Umbilical cord (tissue), 2 donors: ENCODE measurements around the gene TMEM150C. TPM values are rescaled to one million over a fixed set of nuclear protein-coding genes. Genes with fewer than 3 reads are reported as not detected.
"Not testable (repeated sequence)": the region's sequence is repeated elsewhere in the genome, so short reads cannot be mapped to it uniquely, and the experiment has no call there.

ENCODE experiments used
- DNase-seq: peaks from one replicate; pipeline ENCODE4 v3.0.0-alpha.2; 2015; ENCODE audit warnings: low spot score
- total RNA-seq: library from RNA; depleted of rRNA; stranded (reverse); fragments of >200 nt; gene quantifications from one replicate; pipeline ENCODE4 v1.2.3, GENCODE V29; 2014; ENCODE audit warnings: low replicate concordance; ENCODE audit not compliant: insufficient read depth

Gene TMEM150C
- total RNA-seq, 1 donor from 2014 or later = 4.3 TPM

DNA sequence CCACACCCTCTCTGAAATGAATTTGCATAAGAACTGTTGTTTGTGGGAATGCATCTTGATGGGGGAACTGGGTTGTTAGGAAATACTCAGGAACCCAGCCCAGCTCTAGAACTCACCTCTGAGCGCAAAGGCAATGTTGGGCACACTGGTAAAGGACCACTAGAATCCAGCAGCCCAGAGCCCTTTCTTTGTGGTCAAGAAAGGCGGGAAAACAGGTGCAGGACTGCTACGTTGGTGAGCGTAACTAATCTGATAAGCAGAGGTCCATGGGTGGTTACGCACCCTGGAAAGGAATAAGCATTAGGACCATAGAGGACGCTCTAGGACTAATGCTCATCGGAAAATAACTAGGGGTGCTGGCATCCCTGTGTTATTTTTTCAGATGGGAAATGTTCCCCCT lies 85.9 kb downstream of the TMEM150C start:
- not testable (repeated sequence) for DNase-seq

DNA sequence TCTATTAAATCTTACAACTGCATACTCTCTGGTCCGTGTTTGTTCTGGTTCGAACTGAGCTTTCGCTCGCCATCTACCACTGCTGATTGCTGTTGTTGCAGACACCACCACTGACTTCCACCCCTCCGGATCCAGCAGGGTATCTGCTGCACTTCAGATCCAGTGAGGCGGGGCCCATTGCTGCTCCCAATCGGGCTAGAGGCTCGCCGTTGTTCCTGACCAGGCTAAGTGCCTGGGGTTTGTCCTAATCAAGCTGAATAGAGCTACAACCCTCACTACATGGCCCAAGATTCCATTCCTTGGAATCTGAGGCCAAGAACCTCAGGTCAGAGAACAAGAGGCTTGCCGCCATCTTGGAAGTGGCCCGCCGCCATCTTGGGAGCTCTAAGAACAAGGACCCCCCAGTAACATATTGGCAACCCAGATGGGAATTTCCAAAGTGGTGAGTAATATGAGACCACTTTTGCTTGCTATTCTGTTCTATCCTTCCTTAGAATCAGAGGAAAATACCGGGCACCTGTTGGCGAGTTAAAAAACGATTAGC lies 88.1 kb downstream of the TMEM150C start:
- DNase-seq = no peak

DNA sequence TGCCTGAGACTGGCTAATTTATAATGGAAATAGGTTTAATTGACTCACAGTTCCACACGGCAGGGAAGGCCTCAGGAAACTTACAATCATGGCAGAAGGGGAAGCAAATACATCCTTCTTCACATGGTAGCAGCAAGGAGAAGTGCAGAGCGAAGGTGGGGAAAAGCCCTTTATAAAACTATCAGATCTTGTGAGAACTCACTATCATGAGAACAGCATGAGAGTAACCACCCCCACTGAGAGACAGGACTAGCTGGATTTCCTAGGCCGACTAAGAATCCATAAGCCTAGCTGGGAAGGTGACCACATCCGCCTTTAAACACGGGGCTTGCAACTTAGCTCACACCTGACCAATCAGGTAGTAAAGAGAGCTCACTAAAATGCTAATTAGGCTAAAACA lies 88.7 kb downstream of the TMEM150C start:
- not testable (repeated sequence) for DNase-seq

DNA sequence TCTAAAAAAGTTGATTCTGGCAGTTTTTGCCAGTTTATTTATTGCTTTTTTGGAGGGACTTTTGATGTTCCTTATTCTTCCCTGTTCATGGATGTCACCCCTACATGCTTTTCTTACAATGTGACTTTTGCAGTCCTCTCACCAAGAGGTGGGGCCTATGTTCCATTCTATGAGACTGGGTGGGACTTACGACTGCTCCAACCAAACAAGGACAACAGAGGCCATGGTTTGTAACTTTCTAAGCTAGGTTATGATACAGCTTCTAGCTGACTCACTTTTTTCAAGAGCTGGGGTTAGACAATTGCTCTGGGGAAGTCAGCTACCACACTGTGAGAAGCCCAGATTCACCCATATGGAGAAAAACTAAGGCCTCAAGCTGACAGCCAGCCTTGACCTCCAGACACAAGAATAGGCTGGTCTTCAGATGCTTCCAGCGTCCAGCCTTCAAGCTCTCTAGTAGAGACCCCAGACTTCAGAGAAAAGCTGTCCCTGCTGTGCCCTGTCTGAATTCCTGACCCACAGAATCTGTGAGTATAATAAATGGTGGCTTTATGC lies 91.9 kb downstream of the TMEM150C start:
- DNase-seq = peak; percentile 17

DNA sequence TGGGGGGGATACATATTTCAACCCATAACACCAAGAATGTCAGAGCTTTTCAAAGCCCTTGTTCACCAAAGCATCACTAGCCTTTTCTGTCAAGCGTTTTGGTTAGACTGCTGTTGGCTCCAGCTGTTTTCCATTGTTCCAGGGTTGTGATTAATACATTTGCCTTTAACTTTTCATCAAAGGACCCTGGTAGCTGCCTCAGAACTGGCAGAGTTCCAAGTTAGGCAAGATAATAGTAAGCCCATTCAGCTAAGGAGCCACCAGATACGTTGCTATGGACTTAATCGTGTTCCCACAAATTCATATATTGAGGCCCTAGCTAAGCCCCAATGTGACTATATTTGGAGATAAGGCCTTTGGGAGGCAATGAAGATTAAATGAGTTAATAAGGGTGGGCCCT lies 94.3 kb downstream of the TMEM150C start:
- DNase-seq = no peak

DNA sequence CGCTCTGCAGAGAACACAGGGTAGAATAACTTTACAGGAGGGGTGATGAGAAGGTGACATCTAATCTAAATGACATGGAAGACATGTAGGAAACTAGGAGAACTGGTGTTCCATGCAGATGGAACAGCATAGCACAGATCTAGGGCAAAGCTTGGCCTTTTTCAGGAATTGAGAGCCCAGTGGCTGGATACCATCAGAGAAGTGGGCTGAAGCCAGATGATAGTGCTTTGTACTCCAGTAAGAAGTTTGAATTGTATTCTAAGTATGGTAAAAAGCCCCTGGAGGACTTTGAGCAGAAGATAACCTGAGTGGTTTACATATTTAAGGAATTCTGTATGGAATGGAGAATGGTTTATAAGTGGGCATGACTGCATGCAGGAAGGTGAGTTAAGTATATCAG lies 98.6 kb downstream of the TMEM150C start:
- no peak for DNase-seq

DNA sequence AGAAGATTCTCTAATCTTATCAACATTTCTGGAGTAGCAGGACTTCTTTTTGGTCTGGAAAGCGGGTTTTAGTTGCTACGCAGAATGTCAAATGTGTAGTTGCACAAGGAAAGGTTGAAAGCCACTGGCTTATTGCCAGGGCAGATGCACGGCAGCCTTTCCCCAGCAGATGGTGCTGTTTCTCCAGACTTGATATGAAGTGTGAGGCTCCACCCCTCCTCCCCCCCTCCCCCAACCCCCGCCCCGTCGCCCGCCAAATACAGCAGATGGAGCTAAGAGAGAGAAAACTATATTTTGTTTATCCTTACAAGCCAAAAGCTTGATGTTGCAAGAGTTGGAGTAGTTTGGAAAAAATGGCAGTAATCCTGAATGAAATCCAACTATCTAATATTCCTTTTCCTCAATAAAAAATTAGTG lies 99.4 kb downstream of the TMEM150C start:
- DNase-seq = peak; percentile 88

DNA sequence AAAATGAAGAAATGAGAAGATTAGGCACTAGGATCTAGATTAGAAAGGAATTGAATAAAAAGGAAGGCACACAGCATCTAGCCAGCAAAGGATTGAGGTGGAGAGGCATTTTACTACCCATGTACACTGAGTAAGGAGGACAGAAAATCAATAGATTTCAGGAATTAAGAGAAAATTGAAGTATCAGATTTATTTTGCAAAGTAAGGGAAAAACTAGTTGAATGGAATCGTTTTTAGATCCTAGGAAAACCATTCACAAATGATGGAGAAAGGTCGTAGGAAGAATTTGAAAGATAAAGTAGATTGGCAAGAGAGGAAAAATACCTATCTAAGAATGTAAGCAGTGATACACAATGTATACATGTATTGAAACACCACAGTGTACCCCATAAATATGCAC lies 100.1 kb downstream of the TMEM150C start:
- no peak for DNase-seq

DNA sequence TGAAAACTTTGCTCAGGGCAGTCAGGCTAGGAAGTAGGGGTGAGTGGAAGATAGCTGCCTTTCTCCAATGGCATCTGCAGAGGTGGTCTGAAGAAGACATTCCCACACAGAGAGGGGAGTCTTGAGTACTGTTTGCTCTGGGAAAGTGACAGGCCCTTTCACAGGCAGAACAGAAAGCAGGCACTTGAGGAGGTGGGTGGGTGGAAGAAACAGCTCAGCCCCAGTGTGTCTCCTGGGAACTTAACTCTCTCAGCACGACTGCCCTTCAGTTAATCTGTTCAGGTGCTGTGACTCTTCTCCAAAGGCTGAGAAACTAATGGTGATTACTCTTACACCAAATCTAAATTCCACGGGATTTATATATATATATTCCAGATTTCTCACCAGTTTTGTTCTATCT lies 103.1 kb downstream of the TMEM150C start:
- DNase-seq = no peak

DNA sequence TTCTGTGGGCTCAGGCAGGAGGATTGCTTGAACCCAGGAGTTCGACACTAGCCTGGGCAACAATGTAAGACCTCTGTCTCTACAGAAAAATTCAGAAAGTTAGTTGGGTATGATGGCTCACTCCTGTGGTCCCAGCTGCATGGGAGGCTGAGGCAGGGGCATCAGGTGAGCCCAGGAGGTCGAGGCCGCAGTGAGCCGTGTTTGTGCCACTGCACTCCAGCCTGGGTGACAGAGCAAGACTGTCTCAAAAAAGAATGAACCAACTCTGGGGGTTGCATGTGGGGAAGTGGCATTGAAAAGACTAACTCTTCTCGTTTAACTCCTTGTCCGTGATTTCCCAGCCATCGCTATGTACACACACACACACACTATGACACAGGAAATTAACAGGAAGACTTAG lies 104.5 kb downstream of the TMEM150C start:
- no peak for DNase-seq

DNA sequence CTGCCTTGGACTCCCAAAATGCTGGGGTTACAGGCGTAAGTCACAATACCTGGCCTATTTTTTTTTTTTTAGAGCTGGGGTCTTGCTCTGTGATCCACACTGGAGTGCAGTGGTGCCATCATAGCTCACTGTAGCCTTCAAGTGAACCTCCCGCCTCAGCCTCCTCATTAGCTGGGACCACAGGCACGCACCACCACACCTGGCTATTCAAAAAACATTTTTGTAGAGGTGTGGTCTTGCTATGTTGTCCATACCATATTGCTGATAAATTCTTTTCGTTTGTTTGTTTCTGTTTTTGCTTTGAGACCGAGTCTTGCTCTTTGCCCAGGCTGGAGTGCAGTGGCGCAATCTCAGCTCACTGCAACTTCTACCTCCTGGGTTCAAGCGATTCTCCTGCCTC lies 109.8 kb downstream of the TMEM150C start:
- no peak for DNase-seq

DNA sequence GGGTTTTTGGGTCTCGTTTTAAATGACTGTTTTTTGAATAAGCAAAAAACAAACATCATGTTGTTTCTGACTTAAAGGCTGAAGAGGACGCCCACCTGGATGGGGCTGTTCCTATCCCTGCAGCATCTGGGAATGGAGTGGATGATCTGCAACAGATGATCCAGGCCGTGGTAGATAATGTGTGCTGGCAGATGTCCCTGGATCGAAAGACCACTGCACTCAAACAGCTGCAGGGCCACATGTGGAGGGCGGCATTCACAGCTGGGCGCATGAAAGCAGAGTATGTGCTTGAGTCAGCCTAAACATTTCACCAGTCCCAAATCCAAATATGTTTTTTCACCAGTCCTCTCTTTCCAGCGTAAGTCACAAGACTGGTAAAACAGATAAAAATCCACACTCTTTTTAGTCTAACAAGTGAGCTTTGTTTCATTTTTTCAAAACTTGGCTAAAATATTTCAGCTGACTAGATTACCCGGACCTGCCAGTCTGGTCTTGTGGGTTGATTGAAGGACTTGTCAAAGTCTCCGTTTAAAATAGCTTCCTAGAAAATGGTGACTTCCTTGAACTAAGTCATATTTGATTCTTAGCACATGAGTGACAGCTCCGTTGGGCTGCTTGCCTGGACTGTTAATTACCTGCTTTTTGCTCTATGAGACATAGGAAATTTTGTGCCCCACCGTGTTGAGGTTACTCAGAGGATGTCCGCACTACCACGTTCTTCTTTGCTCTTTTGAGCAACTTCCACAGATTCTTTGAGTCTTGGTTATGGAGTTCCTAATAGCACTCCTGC lies 110.6 kb downstream of the TMEM150C start:
- no peak for DNase-seq

DNA sequence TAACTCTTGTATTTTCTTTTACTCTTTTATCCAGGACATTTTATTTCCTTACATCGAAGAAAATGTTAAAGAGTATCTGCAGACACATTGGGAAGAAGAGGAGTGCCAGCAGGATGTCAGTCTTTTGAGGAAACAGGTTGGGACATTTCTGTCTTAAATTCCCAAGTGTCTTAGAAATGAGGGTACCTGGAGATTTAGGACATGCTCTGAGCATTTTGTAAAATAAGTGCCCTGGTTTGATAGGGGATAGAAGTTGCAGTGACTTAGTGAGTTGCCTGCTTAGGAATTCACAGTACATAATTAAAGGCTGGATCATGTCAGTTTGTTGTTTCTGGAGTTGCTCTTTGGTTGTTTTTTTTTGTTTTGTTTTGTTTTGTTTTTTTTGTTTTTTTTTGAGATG lies 113.9 kb downstream of the TMEM150C start:
- DNase-seq = no peak

DNA sequence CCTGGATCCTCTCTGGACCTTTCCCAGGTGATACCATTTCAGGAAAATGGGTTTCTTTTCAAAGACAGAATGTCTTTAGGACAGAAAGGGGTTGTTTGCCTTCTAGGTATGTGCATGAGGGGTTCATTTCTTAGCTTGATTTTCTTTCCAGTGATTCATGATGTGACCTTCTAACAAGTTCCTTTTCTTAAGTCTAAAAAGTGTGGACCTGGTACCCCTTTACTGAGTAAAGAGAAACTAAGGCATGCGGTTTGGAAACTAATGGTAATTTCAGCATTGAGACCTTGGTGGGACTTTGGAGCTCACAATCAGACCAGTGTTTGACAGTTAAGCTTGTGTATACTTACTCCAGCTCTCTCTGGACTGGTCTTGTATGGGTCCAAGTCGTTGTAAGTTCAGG lies 122.7 kb downstream of the TMEM150C start:
- no peak for DNase-seq

DNA sequence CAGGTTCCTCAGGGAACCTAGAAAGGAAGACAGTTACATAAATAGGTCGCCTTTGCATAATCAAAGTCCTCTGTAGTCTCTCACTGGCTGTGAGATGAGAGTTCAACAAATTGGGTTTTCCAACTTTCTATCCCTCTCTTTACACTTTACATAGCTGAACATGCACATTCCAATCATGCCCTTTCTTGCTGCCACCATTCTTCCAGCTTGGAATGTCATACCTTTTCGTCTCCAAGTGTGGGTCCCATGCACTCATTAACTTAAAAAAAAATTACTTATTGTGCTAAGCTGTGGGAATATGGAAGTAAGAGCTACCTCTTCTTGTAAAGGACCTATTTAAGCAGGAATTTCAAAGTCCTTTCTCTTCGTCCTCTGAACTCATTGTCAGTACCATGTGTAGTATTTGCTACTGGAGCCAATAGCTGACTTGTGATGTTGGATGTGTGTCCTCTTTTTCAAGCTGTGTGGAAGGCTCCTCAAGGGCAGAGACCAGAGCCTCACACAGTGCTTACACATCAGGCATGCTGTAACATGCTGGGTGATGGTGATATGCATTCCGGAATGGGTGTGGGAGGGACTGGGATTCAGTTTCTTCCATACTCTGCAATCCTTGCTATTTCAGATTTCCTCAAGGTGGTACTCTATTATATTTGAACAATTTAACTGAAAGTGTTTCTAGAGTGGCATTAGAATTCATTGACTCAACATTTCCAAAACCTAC lies 124.3 kb downstream of the TMEM150C start:
- peak; percentile 53 for DNase-seq

DNA sequence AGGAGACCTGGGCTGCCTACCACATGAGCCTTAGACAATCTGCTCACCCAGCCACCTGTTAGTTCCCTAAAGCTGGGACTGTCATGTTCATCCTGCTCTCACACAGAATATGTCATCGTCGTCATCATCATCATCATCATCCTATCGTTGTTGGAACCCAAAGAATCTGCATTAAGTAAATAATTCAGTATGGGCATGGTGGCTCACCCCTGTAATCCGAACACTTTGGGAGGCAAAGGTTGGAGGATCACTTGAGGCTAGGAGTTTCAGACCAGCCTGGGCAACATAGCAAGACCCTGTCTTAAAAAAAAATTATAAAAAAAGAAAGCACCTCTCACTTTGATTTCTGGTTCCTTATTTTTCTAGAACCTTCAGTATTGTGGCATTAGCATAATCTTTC lies 125.0 kb downstream of the TMEM150C start:
- DNase-seq = no peak

DNA sequence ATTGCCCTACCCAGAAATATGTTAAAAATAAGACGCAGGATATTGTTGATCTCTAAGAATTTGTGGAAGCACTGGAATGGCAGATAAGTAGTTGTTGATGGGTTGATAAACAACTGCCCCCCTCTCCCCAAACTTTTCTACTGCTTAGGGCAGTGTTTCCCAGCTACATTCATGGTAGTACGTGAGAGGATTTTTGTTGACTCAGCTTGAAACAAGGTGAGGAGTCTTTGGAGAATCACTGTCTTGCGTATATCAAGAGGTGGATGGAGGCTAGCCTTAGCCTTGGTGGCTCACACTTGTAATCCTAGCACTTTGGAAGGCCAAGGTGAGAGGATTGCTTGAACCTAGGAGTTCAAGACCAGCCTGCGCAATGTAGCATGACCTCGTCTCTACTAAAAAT lies 125.7 kb downstream of the TMEM150C start:
- DNase-seq = no peak

DNA sequence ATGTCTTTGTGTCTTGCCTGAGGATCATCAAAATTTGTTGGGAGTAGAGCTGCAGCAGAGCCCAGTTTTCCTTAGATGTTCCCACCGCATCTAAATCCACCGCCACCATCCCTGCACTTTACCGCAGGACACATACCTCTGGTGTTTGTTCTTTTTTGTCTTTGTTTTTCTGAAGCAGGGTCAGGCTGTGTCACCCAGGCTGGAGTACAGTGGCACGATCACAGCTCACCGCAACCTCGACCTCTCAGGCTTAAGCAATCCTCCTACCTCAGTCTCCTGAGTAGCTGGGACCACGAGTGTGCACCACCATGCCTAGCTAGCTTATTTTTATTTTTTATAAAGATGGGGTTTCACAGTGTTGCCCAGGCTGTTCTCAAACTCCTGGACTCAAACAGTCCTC lies 126.8 kb downstream of the TMEM150C start:
- DNase-seq = no peak

DNA sequence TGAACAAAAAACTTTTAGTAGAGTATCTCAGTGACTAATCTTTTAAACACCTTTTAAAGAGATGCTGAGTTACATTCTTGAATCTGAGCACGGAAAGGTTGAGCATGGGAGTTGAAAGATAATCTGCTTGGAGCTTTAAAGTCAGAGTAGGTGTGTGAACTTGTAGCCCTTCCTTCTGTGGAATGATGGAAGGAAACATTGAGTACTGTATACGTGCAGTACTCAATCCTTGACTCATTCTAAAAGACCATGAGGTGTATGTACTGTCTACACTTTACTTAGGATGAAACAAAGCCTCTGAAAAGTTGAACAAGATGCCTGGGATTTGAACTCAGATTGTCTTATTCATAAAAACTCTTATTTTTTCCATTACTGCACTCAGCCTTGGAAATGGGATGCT lies 128.0 kb downstream of the TMEM150C start:
- no peak for DNase-seq
